Liver (tissue), 9 donors: ENCODE data around the gene C2CD5. TPM values are rescaled to one million over a fixed set of nuclear protein-coding genes. Genes with fewer than 3 reads are reported as not detected.

Experiments used
- DNase-seq: peaks from one replicate; pipeline ENCODE4 v3.0.0-alpha.2; 2017; ENCODE audit warnings: low spot score
- H3K27ac ChIP-seq, 2 donors: one replicate each; pipeline ENCODE4 v1.7.0; 2013; ENCODE audit warnings: inconsistent platforms in 2 of 2, low read length in 2 of 2, control low read depth in 1 of 2, low read depth in 1 of 2, mild to moderate bottlenecking in 1 of 2
- H3K27me3 ChIP-seq, 4 donors: one replicate each; pipeline versions ENCODE4 v1.6.1 to v1.7.0; 2013; ENCODE audit warnings: low read length in 3 of 4, inconsistent platforms in 1 of 4, mild to moderate bottlenecking in 1 of 4, moderate library complexity in 1 of 4; ENCODE audit not compliant: control insufficient read depth in 4 of 4, insufficient read depth in 4 of 4
- H3K36me3 ChIP-seq, 4 donors: one replicate each; pipeline versions ENCODE4 v1.6.1 to v1.7.0; 2013; ENCODE audit warnings: low read length in 3 of 4, mild to moderate bottlenecking in 3 of 4, low read depth in 1 of 4, moderate library complexity in 1 of 4; ENCODE audit not compliant: control insufficient read depth in 4 of 4, insufficient read depth in 3 of 4
- H3K4me1 ChIP-seq, 4 donors: one replicate each; pipeline versions ENCODE4 v1.6.1 to v1.7.0; 2013; ENCODE audit warnings: low read length in 3 of 4, mild to moderate bottlenecking in 3 of 4, moderate library complexity in 1 of 4; ENCODE audit not compliant: control insufficient read depth in 4 of 4, insufficient read depth in 4 of 4
- H3K4me3 ChIP-seq, 3 donors: one replicate each; pipeline versions ENCODE4 v1.6.1 to v1.7.0; 2013; ENCODE audit warnings: low read length in 3 of 3, control low read depth in 1 of 3, low read depth in 1 of 3, mild to moderate bottlenecking in 1 of 3
- H3K9ac ChIP-seq, 2 donors: one replicate each; pipeline ENCODE4 v1.7.0; 2013; ENCODE audit warnings: low read length in 2 of 2, mild to moderate bottlenecking in 2 of 2, moderate library complexity in 2 of 2, control low read depth in 1 of 2, low read depth in 1 of 2
- H3K9me3 ChIP-seq, 4 donors: one replicate each; pipeline versions ENCODE4 v1.6.1 to v1.7.0; 2013; ENCODE audit warnings: low read length in 3 of 4; ENCODE audit not compliant: control insufficient read depth in 4 of 4
- ATF3 ChIP-seq: IDR thresholded peaks from 2 replicates; pipeline ENCODE4 v1.6.1; 2016; ENCODE audit warnings: antibody characterized with exemption
- CTCF ChIP-seq: fragments of 150-350 bp; IDR thresholded peaks from 2 replicates; pipeline ENCODE4 v1.5.1; 2017; ENCODE audit warnings: improper control_type of control experiment, low read depth, low read length; ENCODE audit not compliant: missing input control
- EGR1 ChIP-seq, 2 donors: IDR thresholded peaks; 2 replicates each; pipeline ENCODE4 v1.6.1; 2016 to 2018; ENCODE audit warnings: antibody characterized with exemption in 2 of 2, low read depth in 2 of 2
- FOXA1 ChIP-seq: IDR thresholded peaks from 2 replicates; pipeline ENCODE4 v1.6.1; 2016; ENCODE audit warnings: antibody characterized with exemption
- FOXA2 ChIP-seq: IDR thresholded peaks from 2 replicates; pipeline ENCODE4 v1.6.1; 2016; ENCODE audit warnings: antibody characterized with exemption
- GABPA ChIP-seq, 2 donors: IDR thresholded peaks in 1 of 2; conservative IDR thresholded peaks in 1 of 2; 2 replicates each; pipeline ENCODE4 v1.6.1; 2016; ENCODE audit warnings: antibody characterized with exemption in 2 of 2, mild to moderate bottlenecking in 1 of 2, moderate library complexity in 1 of 2
- HNF4A ChIP-seq, 2 donors: conservative IDR thresholded peaks; 2 replicates each; pipeline ENCODE4 v1.6.1; 2016; ENCODE audit warnings: antibody characterized with exemption in 2 of 2, mild to moderate bottlenecking in 2 of 2
- HNF4G ChIP-seq: IDR thresholded peaks from 2 replicates; pipeline ENCODE4 v1.6.1; 2016; ENCODE audit warnings: antibody characterized with exemption
- JUND ChIP-seq, 2 donors: IDR thresholded peaks; 2 replicates each; pipeline ENCODE4 v1.6.1; 2016; ENCODE audit warnings: antibody characterized with exemption in 2 of 2
- NR2F2 ChIP-seq: IDR thresholded peaks from 2 replicates; pipeline ENCODE4 v1.6.1; 2016; ENCODE audit warnings: antibody characterized with exemption
- RAD21 ChIP-seq, 2 donors: IDR thresholded peaks; 2 replicates each; pipeline ENCODE4 v1.6.1; 2016; ENCODE audit warnings: antibody characterized with exemption in 2 of 2, mild to moderate bottlenecking in 2 of 2
- REST ChIP-seq: IDR thresholded peaks from 2 replicates; pipeline ENCODE4 v1.6.1; 2016; ENCODE audit warnings: antibody characterized with exemption, mild to moderate bottlenecking
- RXRA ChIP-seq, 2 donors: IDR thresholded peaks; 2 replicates each; pipeline ENCODE4 v1.6.1; 2017 to 2018; ENCODE audit warnings: antibody characterized with exemption in 2 of 2, mild to moderate bottlenecking in 1 of 2
- SP1 ChIP-seq: IDR thresholded peaks from 2 replicates; pipeline ENCODE4 v1.6.1; 2018; ENCODE audit warnings: antibody characterized with exemption, mild to moderate bottlenecking
- TAF1 ChIP-seq: conservative IDR thresholded peaks from 2 replicates; pipeline ENCODE4 v1.6.1; 2016; ENCODE audit warnings: antibody characterized with exemption, mild to moderate bottlenecking
- YY1 ChIP-seq: IDR thresholded peaks from 2 replicates; pipeline ENCODE4 v1.6.1; 2016; ENCODE audit warnings: antibody characterized with exemption, mild to moderate bottlenecking
- polyA plus RNA-seq, 2 donors: library from polyadenylated mRNA; stranded (reverse) in 1 of 2; unstranded in 1 of 2; fragments of 200-250 nt in 1 of 2; fragments of >200 nt in 1 of 2; fragmentation: Nextera tagmentation in 1 of 2; extraction: Ambion mirVana in 1 of 2; gene quantifications; one replicate each; pipeline versions ENCODE4 v1.2.1 to v1.2.3, GENCODE V29; 2013 to 2015
- total RNA-seq, 2 donors: library from RNA; depleted of rRNA; stranded (reverse); fragments of >200 nt; gene quantifications; one replicate each; pipeline ENCODE4 v1.2.3, GENCODE V29; 2014
- TF ChIP-seq, protein P1 (sequence below): IDR thresholded peaks from 2 replicates; pipeline ENCODE4 v1.6.1; 2016; ENCODE audit warnings: antibody characterized with exemption
- TF ChIP-seq, protein P2 (sequence below): IDR thresholded peaks from 2 replicates; pipeline ENCODE4 v1.6.1; 2016; ENCODE audit warnings: antibody characterized with exemption
- donor health status: healthy.
- donor health status: healthy.
- donor health status: healthy.
- donor health status: healthy.
- donor health status: healthy.

The C2CD5 gene
- total and polyA plus RNA-seq, 4 donors: 5.8 to 25.0 (median 13.2) TPM

DNA sequence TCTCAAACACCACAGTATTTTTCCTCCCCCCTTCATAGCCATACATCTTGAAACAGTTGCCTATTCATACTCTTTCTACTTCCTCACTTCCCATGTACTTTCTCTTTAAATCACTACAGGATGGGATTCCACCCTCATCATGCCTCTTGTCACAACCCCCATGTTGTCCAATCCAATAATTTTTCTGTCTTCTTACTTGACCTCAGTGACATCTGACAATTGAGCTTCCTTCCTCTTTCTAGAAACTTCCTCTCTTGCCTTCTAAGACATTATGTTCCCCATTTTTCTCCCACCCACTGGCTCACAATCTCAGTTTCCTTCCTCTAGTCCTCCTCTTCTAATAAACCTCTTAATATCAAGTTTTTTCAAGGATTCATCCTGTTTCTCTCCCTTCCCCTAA is 5.3 kb downstream of the C2CD5 start:
- no peaks in the 10 kb centered on the region for H3K9me3 ChIP-seq
- H3K4me1 ChIP-seq: peaks cover 0 to 19% (median 12%) of the 10 kb centered on the region in 4 donors
- H3K27ac ChIP-seq: peak overlapping the region in 1 of 2 donors; percentile 23
- TF ChIP-seq REST (no peak), TAF1 (no peak), FOXA2 (no peak), ATF3 (no peak), NR2F2 (peak; percentile 79), JUND (IDR thresholded peaks at IDR 0.05) (no peak), HNF4G (no peak), GABPA (IDR thresholded peaks at IDR 0.05 in 1 of 2, conservative IDR thresholded peaks at IDR 0.05 in 1 of 2) (no peak), RAD21 (IDR thresholded peaks at IDR 0.05) (no peak), HNF4A (conservative IDR thresholded peaks at IDR 0.05) (no peak), SP1 (peak; percentile 50), EGR1 (IDR thresholded peaks at IDR 0.05; ENCODE audit: low read depth in 2 of 2) (no peak), RXRA (IDR thresholded peaks at IDR 0.05) (peak in 1 of 2 donors; percentile 17), CTCF (no peak), FOXA1 (no peak), YY1 (peak; percentile 23)
- TF ChIP-seq, protein P1, sequence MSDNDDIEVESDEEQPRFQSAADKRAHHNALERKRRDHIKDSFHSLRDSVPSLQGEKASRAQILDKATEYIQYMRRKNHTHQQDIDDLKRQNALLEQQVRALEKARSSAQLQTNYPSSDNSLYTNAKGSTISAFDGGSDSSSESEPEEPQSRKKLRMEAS: peak; percentile 16
- TF ChIP-seq, protein P2, sequence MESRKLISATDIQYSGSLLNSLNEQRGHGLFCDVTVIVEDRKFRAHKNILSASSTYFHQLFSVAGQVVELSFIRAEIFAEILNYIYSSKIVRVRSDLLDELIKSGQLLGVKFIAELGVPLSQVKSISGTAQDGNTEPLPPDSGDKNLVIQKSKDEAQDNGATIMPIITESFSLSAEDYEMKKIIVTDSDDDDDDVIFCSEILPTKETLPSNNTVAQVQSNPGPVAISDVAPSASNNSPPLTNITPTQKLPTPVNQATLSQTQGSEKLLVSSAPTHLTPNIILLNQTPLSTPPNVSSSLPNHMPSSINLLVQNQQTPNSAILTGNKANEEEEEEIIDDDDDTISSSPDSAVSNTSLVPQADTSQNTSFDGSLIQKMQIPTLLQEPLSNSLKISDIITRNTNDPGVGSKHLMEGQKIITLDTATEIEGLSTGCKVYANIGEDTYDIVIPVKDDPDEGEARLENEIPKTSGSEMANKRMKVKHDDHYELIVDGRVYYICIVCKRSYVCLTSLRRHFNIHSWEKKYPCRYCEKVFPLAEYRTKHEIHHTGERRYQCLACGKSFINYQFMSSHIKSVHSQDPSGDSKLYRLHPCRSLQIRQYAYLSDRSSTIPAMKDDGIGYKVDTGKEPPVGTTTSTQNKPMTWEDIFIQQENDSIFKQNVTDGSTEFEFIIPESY: peak; percentile 33
- no peaks in the 10 kb centered on the region for H3K27me3 ChIP-seq
- H3K36me3 ChIP-seq: no peaks in the 10 kb centered on the region
- DNase-seq: no peak
- no peak overlapping the region for H3K4me3 ChIP-seq
- no peak overlapping the region for H3K9ac ChIP-seq
